ENCODE measurements around the gene EIF4G3. TPM values are rescaled to one million over a fixed set of nuclear protein-coding genes. Genes with fewer than 3 reads are reported as not detected.
A peak's percentile ranks its signal among the peaks of the same experiment; 100 is the strongest.
"Not testable (repeated sequence)": the region's sequence is repeated elsewhere in the genome, so short reads cannot be mapped to it uniquely, and the experiment has no call there.

EIF4G3 gene
- total RNA-seq, 1 experiment from 2014 or later, result 7.2 TPM

- in situ Hi-C loops (cut with HindIII; ENCODE audit: low pct_unique_long_range_greater_than_20kb, low sequenced_read_pairs), result no loop called here
- no peak for DNase-seq (ENCODE audit: low read depth)
Measured at GRCh38 chr1:21189906-21190500, 13.3 kb upstream of the EIF4G3 start.

- in situ Hi-C loops (cut with HindIII; ENCODE audit: low pct_unique_long_range_greater_than_20kb, low sequenced_read_pairs), result no loop called here
Measured at GRCh38 chr1:21189421-21189820, 12.7 kb upstream of the EIF4G3 start.

GRCh38 chr1:21188235-21188634 is 11.5 kb upstream of the EIF4G3 start:
- no peak for DNase-seq (ENCODE audit: low read depth)
- in situ Hi-C loops (cut with HindIII; ENCODE audit: low pct_unique_long_range_greater_than_20kb, low sequenced_read_pairs), result no loop called here

More at GRCh38 chr1:21189421-21189820, 12.7 kb upstream of the EIF4G3 start:
- no peak for DNase-seq (ENCODE audit: low read depth)

- no peak for DNase-seq (ENCODE audit: low read depth)
- in situ Hi-C loops (cut with HindIII; ENCODE audit: low pct_unique_long_range_greater_than_20kb, low sequenced_read_pairs), result no loop called here
Measured at GRCh38 chr1:21185221-21185731, 8.6 kb upstream of the EIF4G3 start.

DNA sequence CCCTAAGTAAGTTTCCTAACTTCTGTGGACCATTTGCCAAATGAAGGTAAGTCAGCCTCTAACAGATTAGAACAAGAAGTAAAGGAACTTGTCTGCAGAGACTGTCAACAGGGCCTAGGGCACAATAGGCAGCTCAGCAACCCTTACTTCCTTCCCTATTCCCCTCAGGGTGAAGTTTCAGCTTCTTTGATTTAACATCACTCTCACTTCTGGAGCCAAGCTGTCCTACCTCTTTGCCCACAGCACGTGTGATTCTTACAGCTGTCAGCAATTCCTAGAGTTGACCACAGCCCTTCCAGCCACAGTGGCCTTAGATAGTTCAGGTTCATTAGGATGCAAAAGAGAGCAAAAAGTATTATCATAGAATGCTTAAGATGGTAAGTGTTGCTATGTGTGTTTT is 7.6 kb upstream of the EIF4G3 start:
- no peak for DNase-seq (ENCODE audit: low read depth)
- in situ Hi-C loops (cut with HindIII; ENCODE audit: low pct_unique_long_range_greater_than_20kb, low sequenced_read_pairs), result no loop called here

- in situ Hi-C loops (cut with HindIII; ENCODE audit: low pct_unique_long_range_greater_than_20kb, low sequenced_read_pairs), result no loop called here
- no peak for DNase-seq (ENCODE audit: low read depth)
Measured at GRCh38 chr1:21182181-21182731, 5.6 kb upstream of the EIF4G3 start.

GRCh38 chr1:21178271-21178670 is 1.6 kb upstream of the EIF4G3 start:
- DNase-seq (ENCODE audit: low read depth); in situ Hi-C loops (cut with HindIII; ENCODE audit: low pct_unique_long_range_greater_than_20kb, low sequenced_read_pairs): not testable (repeated sequence)

- DNase-seq (ENCODE audit: low read depth), result peak; percentile 27
- in situ Hi-C loops (cut with HindIII; ENCODE audit: low pct_unique_long_range_greater_than_20kb, low sequenced_read_pairs), result no loop called here
Measured at GRCh38 chr1:21175670-21176581, 771 bp downstream of the EIF4G3 start.

DNA sequence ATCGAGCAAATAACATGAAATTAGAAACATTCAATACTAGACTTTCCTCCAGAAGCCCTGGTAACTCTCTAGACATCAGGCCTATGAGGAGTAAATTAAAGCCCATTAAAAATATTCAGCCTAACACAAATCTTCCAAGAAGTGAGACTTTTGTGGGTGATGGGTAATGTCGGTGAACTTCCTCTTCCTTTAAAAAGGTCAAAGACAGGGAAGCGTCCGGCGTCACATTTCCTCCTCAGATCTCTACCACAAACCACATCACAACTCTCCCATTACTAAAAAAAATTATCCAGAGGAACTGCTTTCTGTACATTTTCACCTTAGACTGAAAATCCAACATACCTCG is 1.4 kb downstream of the EIF4G3 start:
- in situ Hi-C loops (cut with HindIII; ENCODE audit: low pct_unique_long_range_greater_than_20kb, low sequenced_read_pairs), result no loop called here
- no peak for DNase-seq (ENCODE audit: low read depth)

DNA sequence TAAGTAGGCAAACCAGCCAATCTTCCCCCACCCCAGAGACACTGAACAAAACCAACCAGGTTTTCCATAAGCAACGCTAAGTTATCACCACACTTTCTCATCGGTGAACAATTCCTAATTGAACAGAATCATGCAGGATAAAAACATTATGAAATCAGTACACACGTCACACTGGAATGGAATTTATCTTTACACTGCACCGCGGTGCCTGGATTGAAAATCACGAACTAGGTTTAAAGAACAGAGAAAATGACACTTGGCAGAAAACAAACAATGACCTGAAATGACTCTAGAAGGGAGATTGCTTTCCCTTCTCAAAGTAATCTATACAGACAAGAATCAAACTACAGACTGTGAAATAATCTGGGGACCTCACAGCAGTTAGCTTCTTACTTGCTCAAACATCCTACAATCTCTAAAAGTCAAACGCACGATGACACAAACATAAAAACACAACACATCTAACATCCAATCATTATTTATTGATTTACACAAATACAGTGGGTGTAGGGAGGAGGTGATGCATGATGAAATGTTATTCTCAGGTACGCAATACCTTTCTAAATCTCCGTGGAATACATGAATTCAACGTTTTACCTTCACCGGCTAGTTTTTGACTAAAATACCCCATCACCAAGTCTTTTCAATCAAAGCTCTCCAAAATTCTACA is 1.9 kb downstream of the EIF4G3 start:
- no peak for DNase-seq (ENCODE audit: low read depth)
- in situ Hi-C loops (cut with HindIII; ENCODE audit: low pct_unique_long_range_greater_than_20kb, low sequenced_read_pairs), result no loop called here

GRCh38 chr1:21174230-21174629 is 2.5 kb downstream of the EIF4G3 start:
- DNase-seq (ENCODE audit: low read depth), result no peak
- in situ Hi-C loops (cut with HindIII; ENCODE audit: low pct_unique_long_range_greater_than_20kb, low sequenced_read_pairs), result no loop called here

DNA sequence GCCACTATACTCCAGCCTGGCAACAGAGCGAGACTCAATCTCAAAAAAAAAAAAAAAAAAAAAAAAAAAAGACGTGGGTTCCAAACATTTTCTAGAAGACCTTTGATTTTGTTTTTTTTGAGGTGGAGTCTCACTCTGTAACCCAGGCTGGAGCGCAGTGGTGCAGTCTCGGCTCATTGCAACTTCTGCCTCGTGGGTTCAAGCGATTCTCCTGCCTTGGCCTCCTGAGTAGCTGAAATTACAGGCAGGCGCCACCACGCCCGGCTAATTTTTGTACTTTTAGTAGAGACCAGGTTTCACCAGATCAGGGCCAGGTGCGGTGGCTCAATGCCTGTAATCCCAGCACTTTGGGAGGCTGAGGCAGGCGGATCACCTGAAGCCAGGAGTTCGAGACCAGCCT is 3.6 kb downstream of the EIF4G3 start:
- in situ Hi-C loops (cut with HindIII; ENCODE audit: low pct_unique_long_range_greater_than_20kb, low sequenced_read_pairs); DNase-seq (ENCODE audit: low read depth): not testable (repeated sequence)

DNA sequence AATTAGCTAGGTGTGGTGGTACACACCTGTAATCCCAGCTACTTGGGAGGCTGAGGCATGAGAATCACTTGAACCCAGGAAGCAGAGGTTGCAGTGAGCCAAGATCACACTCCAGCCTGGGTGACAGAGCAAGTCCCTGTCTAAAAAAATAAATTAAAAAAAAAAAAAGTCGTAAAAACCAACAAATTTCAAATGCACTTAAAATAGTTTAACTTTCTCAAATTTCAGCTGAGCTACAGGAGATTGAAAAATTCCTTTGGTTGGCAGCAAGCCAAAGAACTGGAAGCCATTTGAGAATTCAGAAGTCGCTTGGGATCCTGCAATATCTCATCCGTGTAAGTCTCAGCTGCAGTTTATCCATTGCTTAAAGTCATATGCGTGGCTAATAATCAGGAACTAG is 5.9 kb downstream of the EIF4G3 start:
- DNase-seq (ENCODE audit: low read depth); in situ Hi-C loops (cut with HindIII; ENCODE audit: low pct_unique_long_range_greater_than_20kb, low sequenced_read_pairs): not testable (repeated sequence)

DNA sequence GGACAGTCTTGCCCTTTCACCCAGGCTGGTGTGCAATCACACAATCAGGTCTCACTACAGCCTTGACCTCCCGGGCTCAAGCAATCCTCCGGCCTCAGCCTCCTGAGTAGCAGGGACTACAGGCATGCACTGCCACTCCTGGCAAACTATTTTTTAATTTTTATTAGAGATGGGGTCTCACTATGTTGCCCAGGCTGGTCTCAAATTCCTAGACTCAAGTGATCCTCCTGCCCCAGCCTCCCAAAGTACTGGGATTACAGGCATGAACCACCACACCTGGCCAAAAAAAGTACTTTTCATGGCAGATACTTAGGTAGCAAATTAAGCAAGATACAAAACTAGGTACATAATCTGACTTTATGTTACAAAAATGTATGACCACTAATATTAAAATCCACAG is 8.3 kb downstream of the EIF4G3 start:
- in situ Hi-C loops (cut with HindIII; ENCODE audit: low pct_unique_long_range_greater_than_20kb, low sequenced_read_pairs), result no loop called here
- no peak for DNase-seq (ENCODE audit: low read depth)

GRCh38 chr1:21165646-21166045 is 11.1 kb downstream of the EIF4G3 start:
- no peak for DNase-seq (ENCODE audit: low read depth)
- in situ Hi-C loops (cut with HindIII; ENCODE audit: low pct_unique_long_range_greater_than_20kb, low sequenced_read_pairs), result no loop called here

GRCh38 chr1:21165076-21165475 is 11.6 kb downstream of the EIF4G3 start:
- DNase-seq (ENCODE audit: low read depth), result no peak
- in situ Hi-C loops (cut with HindIII; ENCODE audit: low pct_unique_long_range_greater_than_20kb, low sequenced_read_pairs), result no loop called here

- in situ Hi-C loops (cut with HindIII; ENCODE audit: low pct_unique_long_range_greater_than_20kb, low sequenced_read_pairs), result no loop called here
- no peak for DNase-seq (ENCODE audit: low read depth)
Measured at GRCh38 chr1:21164266-21164665, 12.4 kb downstream of the EIF4G3 start.

- in situ Hi-C loops (cut with HindIII; ENCODE audit: low pct_unique_long_range_greater_than_20kb, low sequenced_read_pairs), result no loop called here
- no peak for DNase-seq (ENCODE audit: low read depth)
Measured at GRCh38 chr1:21162740-21163464, 13.8 kb downstream of the EIF4G3 start.
